SHP77 treated with DMSO at 0.1 percent for 48 hours (cell line): ENCODE results near the gene BSND.
"Not testable (repeated sequence)": the region's sequence is repeated elsewhere in the genome, so short reads cannot be mapped to it uniquely, and the experiment has no call there.

Source experiments
- DNase-seq: peaks from one replicate; lab custom pipeline; 2025; lab: John Stamatoyannopoulos, UW

Gene BSND

DNA sequence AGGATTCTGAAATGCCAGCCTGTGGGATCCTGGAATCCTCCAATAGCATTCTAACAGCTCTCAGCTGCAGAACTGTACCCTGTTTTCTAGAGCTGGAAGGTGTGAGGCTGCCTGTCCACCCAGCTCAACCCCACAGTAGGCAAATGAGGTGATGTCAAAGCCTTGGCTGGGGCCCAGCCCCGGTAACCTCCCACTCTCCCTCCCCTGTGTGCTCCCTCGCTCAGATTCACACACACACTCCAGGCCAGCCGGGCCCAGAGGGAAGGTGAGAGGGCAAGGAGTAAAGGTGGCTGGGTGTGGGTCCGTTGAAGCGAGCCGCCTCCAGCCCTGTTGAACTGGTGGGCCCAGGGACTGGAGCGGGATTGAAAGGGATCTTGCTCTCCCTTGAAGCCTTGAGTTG is at the start of gene BSND:
BSND (plus strand) TSS at position 257 of the 400 bp plus-strand sequence. CDS start 254 bp downstream, outside the sequence.
- peak; percentile 33 for DNase-seq

DNA sequence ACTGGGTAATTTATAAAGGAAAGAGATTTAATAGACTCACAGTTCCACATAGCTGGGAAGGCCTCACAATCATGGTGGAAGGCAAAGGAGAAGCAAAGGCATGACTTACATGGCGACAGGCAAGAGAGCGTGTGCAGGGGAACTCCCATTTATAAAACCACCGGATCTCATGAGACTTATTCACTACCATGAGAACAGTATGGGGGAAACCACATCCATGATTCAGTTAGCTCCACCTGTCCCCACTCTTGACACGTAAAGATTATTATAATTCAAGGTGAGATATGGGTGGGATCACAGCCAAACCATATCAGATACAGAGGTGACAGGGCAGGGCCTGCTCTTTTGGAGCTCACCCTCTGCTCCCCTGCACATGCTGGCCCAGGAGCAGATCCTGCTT is 49.7 kb upstream of the BSND start:
- no peak for DNase-seq

DNA sequence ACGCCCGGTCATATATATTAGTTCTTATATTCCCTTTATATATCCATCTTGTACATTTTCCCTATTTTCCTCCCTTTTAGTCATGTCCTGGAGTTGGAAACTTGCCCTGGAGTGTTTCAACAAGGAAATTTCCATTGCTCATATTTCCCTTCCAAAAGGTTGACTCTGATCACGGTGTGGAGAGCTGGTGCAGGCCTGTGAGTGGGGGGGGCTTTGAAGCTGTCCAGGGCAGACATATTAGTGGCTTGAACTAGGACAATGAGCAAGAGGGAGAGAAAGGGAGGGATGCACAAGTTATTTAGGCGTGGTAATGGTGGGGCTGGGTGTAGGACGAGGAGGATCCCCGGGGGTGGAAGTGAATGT is 48.7 kb upstream of the BSND start:
- peak; percentile 71 for DNase-seq

DNA sequence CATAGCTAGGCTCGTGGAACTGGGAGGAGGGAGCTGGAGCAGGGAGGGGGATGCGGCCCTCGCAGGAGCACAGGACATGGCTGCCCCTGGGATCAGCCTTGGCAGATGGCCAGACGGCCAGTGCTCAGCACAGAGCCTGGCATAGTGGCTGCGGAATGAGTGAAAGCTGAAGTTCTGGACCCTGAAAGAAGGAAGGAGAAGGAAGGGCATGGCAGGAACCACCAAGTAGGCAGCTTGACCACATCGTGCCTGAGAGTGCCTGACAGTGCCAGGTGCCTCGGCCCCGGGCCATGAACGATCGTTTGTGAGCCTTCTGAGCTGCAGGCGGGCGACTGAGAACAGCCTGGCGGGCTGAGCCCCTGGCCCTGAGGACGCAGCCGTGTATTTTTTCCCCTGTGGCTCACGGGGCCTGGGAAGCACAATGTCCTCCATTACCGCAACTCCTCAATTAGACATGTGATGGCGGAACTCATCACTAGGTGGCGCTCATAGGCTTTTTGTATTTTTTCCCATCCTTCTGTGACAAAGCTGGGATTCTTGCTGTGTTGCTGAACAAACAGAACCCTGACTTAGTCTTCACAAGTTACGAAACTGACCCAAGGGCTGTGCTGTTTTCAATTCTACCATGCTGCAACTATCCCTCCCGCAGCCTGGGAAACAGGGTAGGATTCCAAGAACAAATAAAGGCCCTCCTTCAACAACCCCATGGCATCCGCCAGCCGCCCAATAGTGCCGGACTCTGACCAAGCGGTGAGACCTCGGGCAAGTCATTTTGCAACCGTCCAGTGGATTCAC is 48.2 kb upstream of the BSND start:
- DNase-seq = peak; percentile 71

DNA sequence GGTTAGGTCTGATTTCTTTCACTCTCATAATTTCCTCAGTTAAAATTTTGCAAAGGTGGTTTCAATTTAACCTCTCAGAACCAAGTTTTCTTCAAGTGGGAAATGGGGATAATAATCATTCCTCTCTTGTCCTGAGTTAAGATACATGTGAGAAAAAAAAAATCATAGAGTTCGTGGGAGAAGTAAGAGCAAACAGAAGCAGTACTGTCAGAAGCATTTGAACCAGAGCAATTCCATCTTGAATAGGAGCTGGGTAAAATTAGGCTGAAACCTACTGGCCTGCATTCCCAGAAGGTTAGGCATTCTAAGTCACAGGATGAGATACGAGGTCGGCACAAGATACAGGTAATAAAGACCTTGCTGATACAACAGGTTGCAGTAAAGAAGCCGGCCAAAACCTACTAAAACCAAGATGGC is 46.9 kb upstream of the BSND start:
- no peak for DNase-seq

DNA sequence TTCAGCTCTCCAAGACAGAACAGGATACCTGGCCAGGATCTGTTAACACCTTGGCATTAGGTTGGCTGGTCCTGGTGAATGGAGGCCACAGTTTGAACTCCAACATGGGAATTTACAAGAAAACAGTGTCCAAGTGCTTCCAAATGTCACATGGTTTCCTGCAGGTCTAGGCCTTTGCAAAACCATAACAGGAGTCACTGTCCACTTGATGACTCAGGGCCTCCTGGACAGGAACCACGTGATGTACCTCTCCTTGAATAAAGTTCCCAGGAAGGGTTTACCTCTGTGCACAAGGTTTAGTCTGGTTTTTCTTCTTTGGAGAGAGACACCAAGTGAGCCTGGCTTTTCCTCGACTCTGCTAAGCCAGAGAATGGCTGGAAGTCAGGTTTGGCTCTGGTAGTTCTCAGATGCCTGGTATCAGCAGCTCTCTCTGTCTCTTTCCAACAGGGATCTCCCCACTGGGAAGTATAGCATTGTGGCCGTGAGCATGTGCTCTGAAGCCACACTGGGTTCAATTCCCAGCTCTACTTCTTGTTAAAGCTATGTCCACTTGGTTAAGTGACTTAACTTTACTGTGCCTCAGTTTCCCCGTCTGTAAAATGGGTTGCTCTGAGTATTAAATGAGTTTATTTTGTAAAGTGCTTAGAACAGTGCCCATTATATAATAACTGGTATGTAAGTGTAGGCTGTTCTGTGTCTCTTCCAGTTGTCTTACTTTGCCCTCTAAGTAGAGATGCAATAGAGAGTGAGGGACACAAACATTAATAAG is 45.6 kb upstream of the BSND start:
- no peak for DNase-seq

DNA sequence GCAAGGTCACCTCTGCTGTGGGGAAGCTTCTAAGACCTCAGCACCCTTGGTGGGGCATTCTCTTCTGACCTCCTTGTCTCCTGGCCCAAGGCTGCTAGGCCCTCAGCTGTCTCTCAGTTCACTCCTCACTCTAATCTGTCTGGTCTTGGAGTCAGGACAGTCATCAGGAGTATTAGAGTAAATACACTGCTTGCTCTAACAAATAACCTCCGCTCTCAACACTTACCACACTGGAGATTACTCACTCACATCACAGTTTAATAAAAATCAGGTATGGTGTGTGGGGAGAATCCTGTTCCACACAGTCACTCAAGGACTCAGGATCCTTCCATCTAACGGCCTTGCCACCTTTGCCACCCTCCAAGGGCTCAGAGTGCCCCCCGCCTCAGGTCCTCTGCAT is 44.9 kb upstream of the BSND start:
- DNase-seq = no peak

DNA sequence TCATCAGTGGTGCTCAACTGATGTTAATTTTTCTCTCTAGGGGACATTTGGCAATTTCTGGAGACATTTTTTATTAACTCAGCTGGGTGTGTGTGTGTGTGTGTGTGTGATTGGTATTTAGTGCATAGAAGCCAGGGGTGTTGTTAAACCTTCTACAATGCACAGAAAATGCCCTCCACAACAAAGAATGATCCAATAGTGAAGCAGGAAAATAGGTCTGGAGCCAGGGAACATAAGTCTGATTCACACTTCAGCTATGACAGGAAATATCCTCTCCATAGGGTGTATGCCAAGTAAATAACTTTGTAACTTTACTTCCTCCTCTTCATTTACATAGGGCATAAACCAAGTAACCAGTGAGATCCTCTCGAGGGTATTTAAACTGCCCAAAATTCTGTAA is 43.4 kb upstream of the BSND start:
- DNase-seq = no peak

DNA sequence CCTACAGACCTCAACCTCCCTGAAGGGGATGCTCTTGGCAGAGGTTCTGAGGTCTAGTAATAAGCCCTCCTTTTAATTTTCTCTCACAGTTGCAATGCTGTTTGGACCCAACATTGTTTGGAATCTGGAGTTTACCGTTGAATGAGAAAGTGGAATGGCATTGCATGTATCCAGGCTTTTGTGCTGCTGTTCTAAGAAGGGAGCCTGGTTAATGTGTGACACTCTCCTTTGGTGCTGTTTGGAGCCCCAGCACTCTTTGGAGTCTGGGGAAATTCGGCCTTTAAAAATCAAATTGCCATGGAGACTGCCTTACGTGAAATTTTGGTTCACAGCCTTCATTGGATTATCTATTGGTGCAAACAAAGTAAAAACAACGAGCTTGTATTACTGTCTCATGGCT is 42.0 kb upstream of the BSND start:
- no peak for DNase-seq

DNA sequence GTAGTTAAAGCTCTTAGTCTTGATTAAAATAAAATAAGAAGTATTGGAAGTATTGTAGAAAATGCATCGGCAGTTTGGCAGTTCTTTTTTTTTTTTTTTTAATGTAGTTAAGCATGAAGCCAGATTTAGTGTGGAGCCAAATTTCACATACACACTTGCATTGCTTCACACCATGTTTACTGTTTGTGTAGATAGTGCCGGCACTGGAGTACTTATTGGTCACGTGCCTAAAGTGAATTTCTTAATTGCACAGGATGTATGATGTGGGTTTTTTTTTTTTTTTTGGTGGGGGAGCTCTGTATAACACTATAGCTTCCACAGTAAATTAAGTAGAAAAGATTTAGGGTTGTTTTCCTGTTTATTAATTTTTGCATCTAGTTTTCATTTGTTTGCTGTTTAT is 39.5 kb upstream of the BSND start:
- no peak for DNase-seq

DNA sequence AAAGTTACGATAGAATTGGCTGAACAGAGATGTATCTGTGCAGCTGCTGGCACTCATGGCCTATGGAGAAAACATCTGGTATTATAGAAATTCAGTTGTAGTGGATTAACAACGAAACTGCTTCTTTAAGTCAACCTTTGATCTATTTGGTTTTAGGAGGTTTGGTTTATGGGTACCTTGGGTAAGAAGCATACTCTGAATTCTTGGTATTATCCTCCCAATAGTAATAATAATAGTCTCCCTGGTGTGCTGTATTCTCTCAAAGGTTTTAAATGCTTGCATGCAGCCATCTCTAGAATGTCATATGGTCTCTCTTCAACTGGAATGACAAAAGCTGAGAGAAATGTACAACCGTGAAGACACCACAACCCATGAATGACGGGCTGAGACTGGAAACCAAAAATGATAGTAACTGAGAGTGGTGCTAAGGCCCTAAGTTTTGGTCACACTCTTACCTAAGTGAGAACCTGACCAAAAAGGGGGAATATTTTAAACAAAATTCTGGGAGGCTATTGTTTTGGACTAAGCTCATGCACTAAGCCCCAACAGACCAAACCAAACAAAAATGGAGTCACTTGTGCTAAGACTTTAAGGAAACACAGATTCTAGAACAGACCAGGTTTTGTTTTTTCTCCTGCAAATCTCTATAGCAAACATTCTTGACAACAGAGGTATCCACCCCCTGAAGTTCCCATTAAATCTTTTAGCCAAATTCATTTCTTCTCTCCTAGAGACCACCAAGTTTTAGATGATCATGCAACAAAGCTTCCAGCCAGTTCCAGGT is 35.9 kb upstream of the BSND start:
- no peak for DNase-seq

DNA sequence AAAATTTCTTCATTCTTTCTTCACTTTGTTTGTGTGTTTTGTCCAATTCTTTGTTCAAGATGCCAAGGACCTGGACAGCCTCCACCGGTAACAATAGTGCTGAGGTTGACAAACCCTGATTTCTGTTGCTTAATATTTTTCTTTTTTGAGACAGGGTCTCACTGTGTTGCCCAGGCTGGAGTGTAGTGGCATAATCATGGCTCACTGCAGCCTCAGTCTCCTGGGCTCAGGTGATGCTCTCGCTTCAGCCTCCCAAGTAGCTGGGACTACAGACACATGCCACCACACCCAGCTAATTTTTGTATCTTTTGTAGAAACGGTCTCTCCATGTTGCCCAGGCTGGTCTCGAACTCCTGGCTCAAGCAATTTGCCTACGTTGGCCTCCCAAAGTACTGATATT is 34.9 kb upstream of the BSND start:
- DNase-seq = not testable (repeated sequence)

DNA sequence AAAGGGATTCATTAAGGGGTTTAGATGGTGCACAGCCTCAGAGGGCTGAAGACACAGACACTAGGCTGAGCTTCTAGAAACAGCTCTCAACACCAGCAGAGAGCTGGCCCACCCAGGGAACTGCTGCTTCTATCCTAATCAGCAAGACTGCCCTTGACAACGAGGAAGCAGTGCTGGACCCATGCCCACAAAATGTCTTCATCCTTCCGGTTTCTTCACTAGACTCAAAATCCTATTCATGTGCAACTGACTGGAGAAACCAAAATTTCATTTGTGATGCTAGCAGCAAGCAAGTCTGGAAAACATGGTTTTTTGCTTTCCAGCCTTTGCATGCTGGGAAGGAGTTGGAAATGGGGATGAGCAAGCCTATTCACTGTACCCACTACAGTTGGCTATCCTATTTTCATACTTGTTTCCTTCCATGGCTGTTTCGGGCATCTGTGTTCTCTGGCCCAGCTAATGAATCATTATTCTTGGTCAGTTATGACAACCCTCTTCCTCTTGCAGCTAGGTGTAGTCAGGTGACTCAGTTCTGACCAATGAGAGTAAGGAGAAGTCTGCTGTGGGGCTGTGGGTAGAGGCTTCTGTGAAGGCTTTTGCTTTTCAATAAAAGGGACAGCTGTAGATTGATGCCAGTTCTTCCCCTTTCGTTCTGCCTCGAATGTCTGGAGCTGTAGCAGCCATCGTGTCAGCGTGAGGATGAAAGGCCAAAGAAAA is 33.0 kb upstream of the BSND start:
- DNase-seq = peak; percentile 95

DNA sequence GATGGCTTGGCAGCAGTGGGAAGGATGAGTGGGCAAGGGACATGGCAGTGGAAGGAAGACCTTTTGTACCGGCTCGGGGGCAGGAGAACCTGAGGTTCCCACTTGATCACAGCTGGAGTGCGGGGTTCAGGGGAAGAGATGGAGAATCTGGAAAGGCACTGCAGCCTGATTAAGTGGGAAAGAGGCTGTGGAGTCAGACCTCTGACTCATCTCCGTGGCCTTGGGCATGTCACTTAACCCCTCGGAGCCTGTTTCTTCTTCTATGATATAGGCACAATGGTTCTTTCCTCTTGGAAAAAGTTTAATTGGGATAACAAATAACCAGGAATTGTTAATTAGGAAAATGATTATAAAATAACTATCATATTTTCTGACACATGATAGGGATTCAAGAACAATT is 31.4 kb upstream of the BSND start:
- DNase-seq = peak; percentile 31

DNA sequence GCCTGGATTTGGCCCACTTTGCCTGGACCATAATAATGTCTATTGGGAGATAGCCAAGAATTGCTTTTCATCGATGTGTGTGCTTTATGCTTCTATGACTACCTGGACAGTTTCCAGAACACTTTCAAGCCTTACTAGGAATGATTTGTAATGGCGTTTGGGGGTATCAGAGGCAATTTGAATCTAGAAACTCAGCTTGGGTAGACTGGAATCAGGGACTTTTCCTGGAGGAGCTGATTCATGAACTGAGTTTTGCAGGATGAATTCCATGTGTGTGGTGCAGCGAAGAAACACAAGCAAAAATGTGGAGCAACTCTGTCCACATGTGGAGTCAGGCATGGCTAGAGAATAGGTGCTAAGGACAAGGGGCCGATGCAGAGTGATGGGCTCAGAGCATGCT is 30.2 kb upstream of the BSND start:
- no peak for DNase-seq

DNA sequence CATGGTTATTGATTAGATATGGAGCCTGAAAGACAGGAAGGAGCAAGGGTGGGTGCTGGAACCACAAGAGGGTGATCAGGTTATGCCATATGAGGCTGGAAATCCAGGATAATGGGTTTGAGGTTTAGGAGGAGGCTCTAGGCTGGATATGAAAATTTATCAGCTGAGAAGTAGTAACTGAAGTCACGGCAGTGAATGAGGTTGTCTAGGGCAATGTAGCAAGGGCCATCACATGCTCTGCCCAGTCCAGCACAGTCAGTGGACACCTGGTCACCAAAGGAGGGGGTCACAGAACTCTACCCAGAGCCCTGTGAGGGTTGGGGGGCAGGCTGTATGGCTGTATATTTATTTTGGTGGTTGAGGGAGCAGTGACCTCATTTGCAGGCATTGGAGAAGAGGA is 28.9 kb upstream of the BSND start:
- no peak for DNase-seq

DNA sequence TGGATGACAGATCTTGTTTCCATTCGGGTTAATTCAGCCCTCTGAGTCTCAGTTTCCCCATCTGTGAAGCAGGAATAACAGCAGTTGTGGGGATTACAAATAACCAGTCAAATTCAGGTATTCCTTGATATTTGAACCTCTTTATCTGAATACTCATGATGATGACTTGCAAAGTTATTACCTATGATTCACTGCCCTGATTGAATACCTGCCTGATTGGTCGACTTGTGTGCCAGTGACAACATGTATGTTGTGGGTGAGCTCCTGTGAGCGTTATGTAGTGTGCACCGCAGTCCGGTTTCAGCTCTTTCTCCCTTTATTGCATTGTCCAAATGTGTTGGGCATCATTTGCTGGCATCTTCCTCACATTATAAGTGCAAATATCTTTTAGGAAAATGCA is 27.8 kb upstream of the BSND start:
- no peak for DNase-seq

DNA sequence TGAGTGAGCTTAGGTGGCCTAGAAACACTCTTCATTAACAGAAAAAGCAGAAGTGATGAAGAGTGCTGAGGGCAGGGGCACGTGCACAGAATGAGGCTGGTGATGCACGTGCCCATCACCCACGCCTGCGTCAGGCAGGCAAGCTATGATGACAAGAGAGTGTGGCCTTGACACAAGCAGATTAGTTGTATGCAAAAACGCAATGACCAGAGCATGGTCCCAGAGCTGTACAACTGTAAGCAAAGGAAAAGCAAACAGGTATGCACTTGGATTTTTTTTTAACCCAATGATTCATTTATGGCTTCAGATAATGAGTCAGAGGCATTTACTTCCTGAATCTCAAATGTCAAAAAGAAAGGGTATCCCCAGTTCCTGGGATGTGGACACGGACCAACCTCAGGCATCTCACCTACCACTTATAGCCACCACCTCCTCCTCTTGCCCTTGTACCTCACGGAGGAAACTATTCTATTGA is 27.4 kb upstream of the BSND start:
- DNase-seq = no peak

DNA sequence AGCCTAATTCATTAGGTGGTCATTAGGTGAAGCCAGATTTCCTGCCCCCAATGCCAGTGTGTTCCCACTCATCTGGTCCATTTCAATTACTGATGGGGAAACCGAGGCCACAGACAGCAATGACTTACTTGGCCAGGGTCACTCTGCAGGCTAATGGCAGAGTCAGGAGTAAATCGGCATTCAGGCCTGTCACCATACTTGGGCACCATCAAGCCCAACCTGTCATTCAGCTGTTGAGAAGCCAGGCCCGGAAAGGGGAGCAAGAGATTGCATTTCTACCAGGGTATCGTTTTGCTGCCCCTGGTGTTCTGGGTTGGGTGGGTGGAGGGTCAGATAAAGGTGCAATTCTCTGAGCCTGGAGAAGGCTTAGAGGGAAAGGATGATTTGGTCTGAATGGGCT is 26.3 kb upstream of the BSND start:
- no peak for DNase-seq

DNA sequence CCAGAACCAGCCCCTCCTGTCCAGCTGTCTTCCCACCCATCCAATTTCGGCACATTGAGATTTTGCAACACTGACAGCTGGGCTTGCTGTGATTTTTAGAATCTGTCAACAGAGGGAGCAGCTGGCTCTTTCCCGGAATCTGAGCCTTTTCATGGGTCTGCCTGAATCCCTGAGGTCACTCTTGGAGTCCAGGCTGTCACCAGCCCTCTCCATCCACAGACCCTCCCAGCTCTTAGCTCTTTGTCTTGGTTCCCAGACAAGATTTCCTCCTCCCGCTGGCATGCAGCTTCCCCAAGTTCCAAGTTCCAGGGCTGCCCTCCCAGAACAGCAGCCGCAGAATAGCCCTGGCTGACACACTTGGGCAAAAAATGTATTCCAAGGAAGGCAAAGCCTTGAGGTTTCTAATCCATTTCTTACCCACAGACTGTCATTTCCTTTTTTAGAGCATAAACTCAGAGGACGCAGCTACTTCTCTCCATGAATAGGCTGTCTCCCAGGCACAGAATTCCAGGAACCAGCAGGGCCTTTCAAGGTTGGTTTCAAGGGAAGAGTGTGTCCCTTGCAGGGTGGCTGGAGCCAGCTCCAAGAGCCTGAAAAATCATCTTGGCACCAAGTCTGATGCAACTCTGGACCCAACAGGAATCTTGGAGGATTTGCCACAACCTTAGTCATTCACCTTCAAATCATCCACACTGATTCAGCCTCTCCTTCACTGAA is 25.4 kb upstream of the BSND start:
- peak; percentile 39 for DNase-seq

DNA sequence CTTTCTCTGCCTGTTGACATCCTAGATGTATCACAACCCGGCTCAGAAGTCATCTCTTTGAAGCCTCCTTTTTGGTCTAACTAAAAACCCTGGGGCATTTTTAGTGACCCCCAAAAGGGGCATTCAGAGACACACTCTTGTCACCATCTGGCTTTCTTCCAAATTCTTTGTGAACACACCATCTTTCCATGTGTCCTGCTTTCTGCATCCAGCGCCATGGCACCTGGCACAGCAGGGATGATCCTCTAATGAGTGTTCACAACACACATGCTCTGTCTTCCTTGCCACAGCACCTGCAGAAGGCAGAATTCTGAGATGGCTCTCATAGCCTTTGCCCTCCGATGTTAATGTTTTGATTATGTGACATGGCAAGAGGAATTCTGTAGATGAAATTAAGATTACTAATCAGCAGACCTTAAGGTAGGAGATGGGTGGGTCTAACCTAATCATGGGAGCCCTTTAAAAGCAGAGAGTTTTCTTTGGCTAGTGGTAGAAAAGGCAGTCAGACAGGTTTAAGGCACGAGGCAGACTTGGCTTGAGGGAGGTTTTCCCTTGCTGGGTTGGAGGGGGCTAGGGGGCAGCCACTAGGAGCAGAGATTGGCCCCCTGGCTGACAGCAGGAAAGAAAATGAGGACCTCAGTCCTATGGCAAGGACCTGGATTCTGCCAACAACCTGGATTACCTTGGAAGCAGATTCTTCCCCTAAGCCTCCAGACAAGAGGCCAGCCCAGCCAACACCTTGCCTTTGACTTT is 23.2 kb upstream of the BSND start:
- peak; percentile 48 for DNase-seq
